Suppressor macrophage (primary cell): ENCODE data around the gene PPARGC1A.
A peak's percentile ranks its signal among the peaks of the same experiment; 100 is the strongest.

Source experiments
- DNase-seq, 4 experiments: peaks; one replicate each; pipeline ENCODE4 v3.0.0-alpha.2; 2020 to 2022

Gene PPARGC1A

DNA sequence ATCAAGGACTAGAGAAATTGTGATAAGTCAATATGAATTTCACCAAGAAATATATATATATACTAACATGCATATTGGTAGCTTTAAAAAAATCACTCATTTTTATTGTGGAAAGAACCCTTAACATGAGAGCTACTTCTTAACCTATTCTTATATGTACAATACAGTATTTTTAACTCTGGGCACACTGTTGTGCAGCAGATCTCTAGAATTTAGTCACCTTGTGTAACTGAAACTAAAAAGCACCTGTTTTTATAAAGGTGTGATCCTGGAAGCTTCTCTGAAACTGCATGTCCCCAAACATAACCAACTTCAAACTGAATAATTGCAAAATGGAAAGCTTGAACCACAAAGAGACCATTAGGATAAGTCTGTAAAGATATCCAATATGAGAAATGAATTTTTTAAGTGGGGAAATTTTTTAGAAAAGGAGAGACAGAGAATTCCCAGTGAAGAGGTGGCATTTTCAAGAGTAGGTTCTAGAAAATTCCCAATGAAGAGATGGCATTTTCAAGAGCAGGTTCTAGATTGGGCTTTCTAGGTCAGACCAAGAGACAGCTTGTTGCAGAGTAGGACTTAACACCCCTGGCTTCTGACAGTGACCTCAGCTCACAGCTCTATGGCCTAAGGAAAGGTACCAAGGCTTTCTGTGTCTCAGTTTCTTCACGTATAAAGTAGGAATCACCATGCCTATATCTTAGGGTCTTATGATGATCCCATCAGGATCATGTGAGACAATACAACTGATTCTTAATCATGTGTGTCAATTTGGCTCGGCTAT, 22.0 kb upstream of the PPARGC1A start:
- DNase-seq = no peak

GRCh38 chr4:23909671-23910070, 19.8 kb upstream of the PPARGC1A start:
- no peak for DNase-seq

DNA sequence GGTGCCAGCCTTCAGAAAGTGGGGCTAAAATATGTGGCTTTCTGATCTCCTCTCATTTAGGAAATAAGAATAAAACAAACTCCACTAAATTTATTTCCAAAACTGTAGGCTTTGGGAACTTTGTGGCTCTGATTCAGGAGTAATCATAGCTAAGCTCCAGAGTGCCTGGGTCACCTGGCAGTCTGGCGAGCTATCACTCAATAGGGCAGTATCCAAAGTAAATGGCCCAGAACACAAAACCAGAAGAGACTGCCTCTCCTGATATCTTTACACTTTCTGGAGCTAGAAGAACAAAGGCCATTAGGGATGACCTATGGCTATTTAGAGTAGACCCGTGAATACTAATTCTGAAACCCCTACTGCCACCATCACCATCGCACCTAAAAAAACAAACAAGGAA, 17.0 kb upstream of the PPARGC1A start:
- no peak for DNase-seq

GRCh38 chr4:23904639-23905071, 14.8 kb upstream of the PPARGC1A start:
- no peak for DNase-seq

DNA sequence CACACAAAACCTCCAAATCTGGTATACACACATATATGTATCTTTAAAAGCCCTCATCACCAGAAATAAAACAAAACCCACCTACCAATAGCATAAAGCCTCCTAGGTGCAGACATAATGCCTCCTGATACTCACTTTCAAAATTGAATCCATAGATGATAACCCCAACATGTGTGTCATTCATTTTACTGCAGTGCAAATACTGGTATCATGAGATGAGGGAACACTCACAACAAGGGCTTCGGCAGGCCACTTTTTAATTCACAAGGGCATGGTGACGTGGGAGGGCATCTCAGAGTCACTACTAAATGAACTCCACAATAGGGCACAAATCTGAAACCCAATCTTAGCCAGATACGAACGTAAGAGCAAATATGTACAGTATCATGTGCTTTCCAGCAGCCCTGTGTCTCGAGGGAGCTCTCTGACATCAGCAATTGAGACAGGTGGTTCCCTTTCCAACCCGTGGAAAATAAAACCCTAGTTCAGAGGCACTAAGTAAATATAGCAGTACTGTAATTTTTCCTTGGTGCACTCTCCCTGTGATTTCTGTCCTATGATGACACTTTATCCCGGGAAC, 14.1 kb upstream of the PPARGC1A start:
- DNase-seq = no peak

- DNase-seq = no peak
Measured at GRCh38 chr4:23902222-23902804, 12.5 kb upstream of the PPARGC1A start.

DNA sequence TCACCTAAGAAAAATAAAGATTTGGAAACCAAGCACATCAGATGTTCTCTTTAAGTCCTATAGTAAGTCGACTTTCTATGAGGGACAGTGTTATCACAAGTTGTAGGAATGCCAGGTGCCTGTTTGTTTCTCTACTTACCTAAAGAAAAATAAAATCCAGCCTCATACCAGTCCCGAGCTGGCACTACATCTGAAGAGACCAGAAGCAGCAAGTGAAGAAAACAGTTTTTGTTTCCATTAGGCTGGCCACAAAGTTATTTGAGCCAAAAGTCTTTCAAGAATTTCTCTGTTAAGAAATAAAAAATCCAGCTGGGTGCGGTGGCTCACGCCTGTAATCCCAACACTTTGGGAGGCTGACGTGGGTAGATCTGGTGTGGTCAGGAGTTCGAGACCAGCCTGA, 10.8 kb upstream of the PPARGC1A start:
- DNase-seq = no peak

DNA sequence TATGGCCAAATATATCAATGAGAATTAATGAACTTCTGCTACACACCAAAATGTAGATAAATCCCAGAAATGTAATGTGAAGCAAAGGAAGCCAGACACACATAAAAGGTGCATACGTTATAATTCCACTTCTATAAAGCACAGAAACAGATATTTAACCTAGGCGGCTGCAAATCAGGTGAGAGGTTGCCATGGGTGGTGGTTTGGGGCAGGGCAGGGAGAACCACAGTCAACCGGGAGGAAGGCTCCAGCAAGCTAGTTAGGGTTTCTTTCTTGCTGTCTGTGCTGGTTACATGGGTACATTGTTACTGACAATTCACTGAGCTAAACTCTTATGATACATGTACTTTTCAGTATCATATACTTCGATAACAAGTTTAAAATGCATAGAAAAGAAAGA, 9.7 kb upstream of the PPARGC1A start:
- DNase-seq = no peak

DNA sequence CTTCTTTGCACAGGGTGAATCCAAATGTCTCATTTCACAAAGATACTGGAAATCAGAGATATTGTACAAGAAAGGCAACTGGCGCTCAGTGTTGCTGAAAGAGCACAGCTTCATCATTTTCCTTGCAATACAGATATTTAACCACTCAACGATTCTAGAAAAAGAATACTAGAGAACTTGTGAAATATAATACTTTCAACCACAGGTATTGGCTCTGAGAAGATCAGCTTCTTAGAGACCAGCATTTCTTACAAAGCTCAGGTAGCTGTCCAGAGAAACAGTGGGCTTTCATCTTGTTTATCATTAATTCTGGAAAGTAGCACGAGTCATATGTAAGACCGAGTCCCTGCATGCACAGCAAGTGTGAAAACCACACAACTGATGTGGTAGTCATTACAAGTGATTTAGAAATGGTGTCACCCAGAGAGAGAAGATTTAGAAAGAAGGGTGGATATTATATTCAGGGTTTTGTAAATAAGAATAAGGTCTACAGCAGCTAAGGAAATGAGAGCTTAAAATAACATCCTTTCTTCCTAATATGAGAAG, 7.8 kb upstream of the PPARGC1A start:
- DNase-seq = no peak

DNA sequence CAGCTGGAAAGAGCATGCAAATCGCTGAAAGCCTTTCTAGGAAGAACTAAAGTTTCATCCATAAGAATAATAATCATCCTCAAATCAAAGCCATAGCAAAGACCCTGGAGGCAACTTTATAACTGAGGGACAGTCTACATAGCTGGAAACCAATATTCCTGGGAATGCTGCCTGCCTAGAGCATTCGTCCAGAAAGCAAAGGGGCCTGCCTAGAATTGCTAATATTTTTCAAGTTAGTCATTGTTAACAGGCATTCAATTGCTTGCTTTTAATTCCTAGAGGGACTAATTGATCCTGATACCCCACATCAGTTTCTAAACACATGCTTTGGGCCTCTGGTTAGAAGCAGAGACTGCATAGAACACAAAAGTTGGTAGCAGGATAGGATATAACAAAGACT, 4.2 kb upstream of the PPARGC1A start:
- DNase-seq = no peak

DNA sequence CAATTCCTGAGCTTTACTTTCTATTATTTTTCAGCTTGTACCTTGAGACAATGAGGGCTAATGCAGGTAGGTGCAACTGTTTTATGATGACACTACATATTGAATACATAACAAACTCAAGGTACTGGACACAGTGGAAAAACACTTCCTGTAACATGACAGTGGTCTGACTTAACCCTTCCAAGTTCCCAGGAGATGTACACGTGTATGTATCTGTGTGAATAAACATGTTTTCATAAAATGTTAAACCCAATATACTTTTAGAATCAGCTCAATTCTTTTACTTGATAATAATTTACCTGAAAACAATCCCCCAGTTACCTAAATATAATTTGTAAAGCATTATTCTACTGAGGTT, 1.2 kb upstream of the PPARGC1A start:
- no peak for DNase-seq

- DNase-seq = no peak
Measured at GRCh38 chr4:23890369-23891063, 669 bp upstream of the PPARGC1A start.

DNA sequence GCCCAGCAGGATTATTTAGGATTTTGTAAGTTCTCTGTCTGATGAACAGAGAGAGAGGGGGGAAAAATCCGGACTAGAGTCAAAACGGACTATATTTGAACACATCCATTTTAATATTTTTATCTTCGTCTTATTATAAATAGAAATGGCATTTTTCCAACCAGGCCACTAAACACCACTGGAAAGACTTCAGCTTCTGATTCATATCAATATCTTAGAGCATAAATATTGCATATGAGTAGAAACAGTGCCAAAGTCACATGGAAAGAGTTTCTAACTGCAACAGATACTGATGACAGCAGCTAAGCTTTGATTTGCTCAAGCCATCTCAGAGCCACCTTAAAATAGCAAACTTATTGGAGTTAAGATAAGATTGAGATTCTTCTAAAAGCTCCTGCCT, 456 bp downstream of the PPARGC1A start:
- no peak for DNase-seq

DNA sequence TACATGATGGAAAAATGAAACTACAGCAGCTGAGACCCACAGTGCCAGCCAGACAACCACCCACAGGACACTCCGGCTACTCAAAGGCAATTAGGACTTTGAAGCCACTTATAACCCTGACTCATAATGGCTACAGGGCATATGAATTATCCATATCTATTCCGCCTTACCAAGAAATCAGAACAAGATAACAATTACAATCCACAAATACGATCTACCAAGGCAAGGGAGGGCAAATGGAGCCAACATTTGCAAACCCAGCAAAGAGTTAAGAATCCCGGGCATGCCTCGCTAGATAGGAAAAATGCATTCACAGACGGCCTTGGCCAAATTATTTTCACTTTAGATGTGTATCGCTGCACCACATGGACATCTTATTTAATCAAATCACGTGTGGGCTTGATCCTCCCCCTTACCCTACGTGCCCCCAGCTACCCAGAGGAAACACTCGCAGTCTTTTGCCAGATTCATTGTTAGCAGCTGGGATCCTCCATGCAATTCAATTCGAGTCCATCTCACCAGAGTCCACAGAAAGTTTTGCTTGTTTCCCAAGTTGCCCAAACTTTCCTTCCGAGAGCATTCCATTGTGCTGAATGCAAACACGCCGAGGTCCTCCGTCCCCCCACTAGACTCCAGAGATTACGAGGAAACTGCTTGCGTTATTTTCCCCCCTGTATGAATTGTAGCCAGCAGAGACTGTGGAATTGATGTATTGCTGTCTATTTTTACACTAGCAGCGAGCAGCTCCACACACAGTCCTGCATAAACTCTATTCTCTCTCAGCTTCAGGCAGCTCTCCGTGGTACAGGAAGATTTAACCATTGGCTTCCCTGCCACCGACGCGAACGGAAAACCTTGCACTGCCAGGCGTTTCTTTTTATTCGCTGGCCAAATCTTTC, 1.2 kb downstream of the PPARGC1A start:
- peak in 1 of 4 experiments; percentile 6 for DNase-seq

GRCh38 chr4:23887989-23888388, 1.9 kb downstream of the PPARGC1A start:
- DNase-seq = no peak

DNA sequence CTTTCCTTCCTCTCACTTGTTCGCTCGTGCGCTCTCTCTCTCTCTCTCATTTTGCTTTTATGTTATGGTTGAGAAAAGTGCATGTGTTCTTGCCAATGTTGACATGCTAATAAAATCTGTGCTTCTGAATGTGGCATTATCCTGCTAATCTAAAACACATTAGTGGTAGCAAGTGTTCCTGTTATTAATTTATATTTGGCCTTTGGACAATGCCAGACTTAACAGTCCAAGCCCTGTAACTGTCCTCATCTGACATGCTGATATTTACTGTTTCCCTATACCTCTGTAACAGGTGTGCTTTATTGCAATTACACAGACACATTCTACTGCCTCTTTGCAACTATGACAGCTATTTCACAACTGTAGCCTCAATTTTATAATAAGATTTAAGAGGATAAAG, 2.7 kb downstream of the PPARGC1A start:
- no peak for DNase-seq

DNA sequence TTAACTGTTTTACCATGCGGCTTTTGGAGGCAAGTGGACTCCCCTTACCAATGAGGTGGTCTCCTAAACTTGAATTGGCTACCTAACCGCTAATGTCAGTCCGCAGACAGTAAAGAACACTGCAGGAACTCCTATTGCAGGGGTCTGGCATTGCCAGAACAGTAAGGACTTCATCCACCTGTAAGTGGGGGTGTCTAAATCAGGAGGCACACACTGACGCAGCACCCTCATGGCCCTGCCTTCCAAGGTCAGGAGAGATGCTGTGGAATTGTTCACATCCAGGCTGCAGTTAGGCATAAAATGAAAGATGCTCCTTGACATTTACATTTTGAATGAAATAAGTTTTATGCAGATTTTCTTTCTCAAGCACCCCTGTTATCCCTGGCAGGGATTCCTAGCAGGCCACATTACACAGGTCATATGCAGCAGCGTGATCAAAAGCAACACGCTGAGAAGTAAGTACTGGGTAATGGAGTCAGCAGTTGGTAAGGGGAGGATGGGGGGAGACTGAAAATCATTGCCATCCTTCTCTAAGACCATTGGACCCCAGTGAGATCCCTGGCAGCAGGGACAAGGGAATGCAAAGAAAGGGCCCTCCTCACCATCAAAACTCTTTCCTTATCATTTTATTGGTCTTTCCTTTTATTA, 3.8 kb downstream of the PPARGC1A start:
- DNase-seq = no peak

GRCh38 chr4:23884741-23885140, 5.1 kb downstream of the PPARGC1A start:
- DNase-seq = no peak

DNA sequence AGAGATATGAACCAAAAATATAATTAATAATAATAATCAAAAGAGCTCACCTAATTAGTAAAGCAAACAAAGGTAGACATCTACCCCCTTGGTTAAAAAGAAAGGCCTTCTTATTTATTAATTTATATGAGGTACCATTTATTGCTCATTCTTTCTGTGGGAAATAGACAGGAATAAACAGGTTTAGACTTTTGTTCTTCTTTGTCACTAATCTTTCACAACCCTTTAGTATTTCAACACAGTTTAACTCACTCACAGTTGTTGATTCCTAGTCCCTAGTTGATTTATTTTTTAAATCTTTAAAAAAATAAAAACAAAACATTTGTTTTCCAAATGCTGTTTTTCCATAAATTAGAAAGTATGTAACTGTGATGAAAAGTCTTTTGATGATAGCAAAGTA, 5.6 kb downstream of the PPARGC1A start:
- DNase-seq = no peak

DNA sequence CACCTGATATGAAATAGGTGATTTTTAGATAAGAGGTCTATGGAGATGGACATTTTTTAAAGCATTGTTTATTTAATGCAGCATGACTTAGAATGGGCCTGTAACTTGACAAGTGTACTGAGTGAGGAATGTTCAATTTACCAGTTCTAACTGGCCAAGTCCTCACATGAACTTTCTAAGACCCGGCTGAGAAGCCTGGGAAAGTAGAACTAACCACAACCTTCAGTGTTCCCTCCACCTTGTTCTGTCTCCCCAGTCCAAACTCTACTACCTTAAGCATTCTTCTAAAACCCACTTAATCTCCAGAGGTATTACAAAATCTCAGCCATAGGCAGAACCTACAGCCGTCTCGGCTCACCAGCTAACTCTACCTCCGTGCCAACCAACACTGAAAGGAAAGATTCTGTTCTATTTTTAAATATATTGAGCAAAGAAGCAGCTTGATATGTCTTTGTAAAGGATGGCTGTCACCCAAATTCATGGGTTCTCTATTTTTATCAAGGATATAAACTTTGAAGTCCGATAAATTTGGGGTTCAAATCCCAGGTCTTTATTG, 6.8 kb downstream of the PPARGC1A start:
- DNase-seq = no peak

- no peak for DNase-seq
Measured at GRCh38 chr4:23881674-23882337, 8.0 kb downstream of the PPARGC1A start.
